OCI-LY7 (cell line): ENCODE data around the gene DPYD. TPM values are rescaled to one million over a fixed set of nuclear protein-coding genes. Genes with fewer than 3 reads are reported as not detected.

Experiments used
- BruUV-seq: library from RNA; stranded (reverse); fragments of 400-500 nt; replicated peaks from 2 replicates; lab custom pipeline; 2021; lab: Mats Ljungman, UMichigan
- CTCF ChIA-PET: fragments of 300-600 bp; sonication (Branson Sonifier 250); formaldehyde crosslinking; loops from one replicate; lab custom pipeline; 2022; ENCODE audit warnings: antibody characterized with exemption; ENCODE audit not compliant: unreplicated experiment; lab: Charles Lee
- POLR2A ChIA-PET: fragments of 300-600 bp; sonication (Branson Sonifier 250); formaldehyde crosslinking; loops from one replicate; lab custom pipeline; 2022; ENCODE audit warnings: antibody characterized with exemption; lab: Charles Lee
- DNase-seq: peaks from one replicate; pipeline ENCODE4 v3.0.0-alpha.2; 2015; ENCODE audit warnings: low spot score
- H2AFZ ChIP-seq: fragments of 200-600 bp; sonication (generic), shearing (Covaris generic); 2 replicates; pipeline ENCODE4 v1.6.1; 2014; ENCODE audit warnings: mild to moderate bottlenecking, antibody characterized with exemption, low read length, moderate library complexity
- H3K27ac ChIP-seq: fragments of 200-600 bp; sonication (generic); 2 replicates; pipeline ENCODE4 v1.5.1; 2014; ENCODE audit warnings: mixed run types, low read depth, mild to moderate bottlenecking, moderate library complexity, low read length, inconsistent platforms; ENCODE audit not compliant: poor library complexity, severe bottlenecking
- H3K36me3 ChIP-seq: fragments of 200-600 bp; sonication (generic); 2 replicates; pipeline ENCODE4 v1.6.1; 2014; ENCODE audit warnings: mild to moderate bottlenecking, antibody characterized with exemption, low read length, moderate library complexity, mixed read lengths; ENCODE audit not compliant: insufficient read depth
- H3K4me1 ChIP-seq: fragments of 200-600 bp; sonication (generic); 2 replicates; pipeline ENCODE4 v1.5.1; 2014; ENCODE audit warnings: mild to moderate bottlenecking, low read length; ENCODE audit not compliant: insufficient read depth, poor library complexity, severe bottlenecking
- H3K4me2 ChIP-seq: fragments of 200-600 bp; sonication (generic); 2 replicates; pipeline ENCODE4 v1.6.1; 2014; ENCODE audit warnings: mild to moderate bottlenecking, low read length
- H3K4me3 ChIP-seq: fragments of 200-600 bp; sonication (generic); 2 replicates; pipeline ENCODE4 v1.5.1; 2014; ENCODE audit warnings: mild to moderate bottlenecking, low read depth, low read length; ENCODE audit not compliant: poor library complexity, severe bottlenecking
- H3K79me2 ChIP-seq: fragments of 200-600 bp; sonication (generic); 2 replicates; pipeline ENCODE4 v1.6.1; 2016; ENCODE audit warnings: low read depth, mild to moderate bottlenecking, low read length, moderate library complexity, mixed read lengths; ENCODE audit not compliant: insufficient read depth
- H3K9me2 ChIP-seq: fragments of 200-600 bp; sonication (generic); 2 replicates; pipeline ENCODE4 v1.6.1; 2016; ENCODE audit warnings: mild to moderate bottlenecking, low read length, mixed read lengths; ENCODE audit not compliant: insufficient read depth
- H3K9me3 ChIP-seq: fragments of 200-600 bp; sonication (generic); 2 replicates; pipeline ENCODE4 v1.6.1; 2014; ENCODE audit warnings: mild to moderate bottlenecking, mixed run types, low read length, mixed read lengths
- H4K20me1 ChIP-seq: fragments of 200-600 bp; sonication (generic); 2 replicates; pipeline ENCODE4 v1.6.1; 2014; ENCODE audit warnings: mild to moderate bottlenecking, antibody characterized with exemption, low read length, moderate library complexity, mixed read lengths; ENCODE audit not compliant: insufficient read depth
- CTCF ChIP-seq: fragments of 200-600 bp; sonication (generic); conservative IDR thresholded peaks from 2 replicates; pipeline ENCODE4 v1.5.1; 2014; ENCODE audit warnings: mild to moderate bottlenecking, antibody characterized with exemption, low read length, moderate library complexity, mixed read lengths
- EZH2phosphoT487 ChIP-seq: fragments of 200-600 bp; sonication (generic); IDR thresholded peaks from 2 replicates; pipeline ENCODE4 v1.6.1; 2018; ENCODE audit warnings: low read depth, borderline replicate concordance, mild to moderate bottlenecking, mixed run types, antibody characterized with exemption, low read length, moderate library complexity, mixed read lengths
- intact Hi-C: fragments of 100-400 bp; cut with micrococcal nuclease; formaldehyde crosslinking; loops from one replicate; pipeline ENCODE4 v1.10.0; 2022; ENCODE audit not compliant: unreplicated experiment
- total RNA-seq, 2 experiments: library from RNA; depleted of rRNA in 1 of 2; stranded (reverse); fragments of >200 nt in 1 of 2; shearing (Covaris generic) in 1 of 2; gene quantifications; 2 replicates each; pipeline ENCODE4 v1.2.3, GENCODE V29; 2014 to 2022

DPYD gene
- total RNA-seq, 2 experiments from 2014 or later, result 5.5 to 13.4 TPM

- no peaks in the 10 kb centered on the region for H4K20me1 ChIP-seq
- H3K27ac ChIP-seq, result no peak overlapping the region
- H3K4me3 ChIP-seq, result no peak overlapping the region
- TF ChIP-seq EZH2phosphoT487, result no peak
- no peak for TF ChIP-seq CTCF
- H2AFZ ChIP-seq, result no peak overlapping the region
- intact Hi-C loops, result loop anchor here (10.0 kb wide), 1 partner anchor 227 kb away; no protein-coding TSS in a partner anchor
- no peaks in the 10 kb centered on the region for H3K9me3 ChIP-seq
- ChIA-PET POLR2A (interaction anchor here (1.0 kb wide), 1 partner anchor 10 kb away, joined by 3 read pairs; no protein-coding TSS in a partner anchor), CTCF (no interaction called here)
- no peaks in the 10 kb centered on the region for H3K36me3 ChIP-seq
- DNase-seq, result no peak
- H3K4me2 ChIP-seq, result no peak overlapping the region
- no peaks in the 10 kb centered on the region for H3K9me2 ChIP-seq
- H3K4me1 ChIP-seq, result no peaks in the 10 kb centered on the region
- no peaks in the 10 kb centered on the region for H3K79me2 ChIP-seq
- BruUV-seq, result no TSS peak
Observed at GRCh38 chr1:97827887-97828286, 92.9 kb downstream of the DPYD start.

- Histone ChIP-seq H3K36me3 (no peaks in the 10 kb centered on the region), H2AFZ (no peak overlapping the region), H3K9me3 (no peaks in the 10 kb centered on the region), H3K4me3 (no peak overlapping the region), H3K9me2 (no peaks in the 10 kb centered on the region), H4K20me1 (no peaks in the 10 kb centered on the region), H3K4me2 (no peak overlapping the region), H3K79me2 (no peaks in the 10 kb centered on the region), H3K4me1 (no peaks in the 10 kb centered on the region), H3K27ac (no peak overlapping the region)
- ChIA-PET CTCF (no interaction called here), POLR2A (interaction anchor here (1.2 kb wide), 1 partner anchor 125 kb away, joined by 3 read pairs; no protein-coding TSS in a partner anchor)
- TF ChIP-seq CTCF, result no peak
- no peak for TF ChIP-seq EZH2phosphoT487
- intact Hi-C loops, result loop anchor here (10.0 kb wide), 1 partner anchor 228 kb away; no protein-coding TSS in a partner anchor
- no TSS peak for BruUV-seq
- DNase-seq, result no peak
Observed at GRCh38 chr1:97826820-97827219, 94.0 kb downstream of the DPYD start.

- Histone ChIP-seq H3K9me3 (no peaks in the 10 kb centered on the region), H4K20me1 (no peaks in the 10 kb centered on the region), H3K4me2 (no peak overlapping the region), H3K4me3 (no peak overlapping the region), H2AFZ (no peak overlapping the region), H3K4me1 (no peaks in the 10 kb centered on the region), H3K36me3 (no peaks in the 10 kb centered on the region), H3K9me2 (no peaks in the 10 kb centered on the region), H3K79me2 (no peaks in the 10 kb centered on the region), H3K27ac (no peak overlapping the region)
- POLR2A ChIA-PET, result interaction anchor here (0.8 kb wide), 1 partner anchor 8 kb away, joined by 4 read pairs; no protein-coding TSS in a partner anchor
- TF ChIP-seq CTCF, result no peak
- no peak for TF ChIP-seq EZH2phosphoT487
- BruUV-seq, result no TSS peak
- intact Hi-C loops, result loop anchor here (5.0 to 10.0 kb wide), 2 partner anchors 230 to 582 kb away; no protein-coding TSS in a partner anchor
- CTCF ChIA-PET, result no interaction called here
- DNase-seq, result no peak
Observed at GRCh38 chr1:97824624-97825023, 96.2 kb downstream of the DPYD start.
